DMS53 treated with DMSO at 0.1 percent for 48 hours (cell line): ENCODE data around the gene RPL10.
A peak's percentile ranks its signal among the peaks of the same experiment; 100 is the strongest.

Experiments used
- DNase-seq: peaks from one replicate; lab custom pipeline; 2025; ENCODE audit not compliant: unreplicated experiment; lab: John Stamatoyannopoulos, UW

Gene RPL10

DNA sequence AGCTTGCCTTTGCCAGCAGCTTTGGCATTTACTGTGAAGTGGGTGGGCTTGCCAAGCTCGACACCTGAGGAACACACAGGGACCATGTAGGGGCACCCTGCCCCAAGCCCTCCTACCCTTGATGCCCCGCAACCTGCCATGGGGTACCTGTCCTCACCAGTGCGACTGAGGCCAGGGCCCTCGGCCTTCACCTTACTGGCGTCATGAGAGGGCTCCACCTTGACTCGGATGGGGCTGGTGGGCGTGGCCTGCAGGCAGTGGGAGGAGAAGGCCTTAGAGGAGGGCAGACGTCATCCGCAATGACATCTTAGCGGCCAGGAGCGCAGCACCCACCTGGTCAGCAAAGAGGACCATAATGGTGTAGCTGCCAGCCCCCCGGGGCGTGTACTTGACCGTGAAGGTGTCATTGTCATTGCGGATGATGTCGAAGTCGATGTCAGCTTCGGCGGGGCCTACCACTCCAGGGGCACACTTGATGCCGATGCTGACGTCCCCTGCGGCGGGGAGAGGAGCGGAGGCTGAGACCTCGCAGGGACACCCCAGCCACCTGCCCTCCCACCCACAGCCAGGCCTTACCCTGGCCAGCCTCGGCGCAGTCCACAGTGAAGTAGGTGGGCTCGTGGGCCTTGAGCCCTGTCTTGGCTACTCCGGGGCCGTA, 36.0 kb upstream of the RPL10 start:
- no peak for DNase-seq

DNA sequence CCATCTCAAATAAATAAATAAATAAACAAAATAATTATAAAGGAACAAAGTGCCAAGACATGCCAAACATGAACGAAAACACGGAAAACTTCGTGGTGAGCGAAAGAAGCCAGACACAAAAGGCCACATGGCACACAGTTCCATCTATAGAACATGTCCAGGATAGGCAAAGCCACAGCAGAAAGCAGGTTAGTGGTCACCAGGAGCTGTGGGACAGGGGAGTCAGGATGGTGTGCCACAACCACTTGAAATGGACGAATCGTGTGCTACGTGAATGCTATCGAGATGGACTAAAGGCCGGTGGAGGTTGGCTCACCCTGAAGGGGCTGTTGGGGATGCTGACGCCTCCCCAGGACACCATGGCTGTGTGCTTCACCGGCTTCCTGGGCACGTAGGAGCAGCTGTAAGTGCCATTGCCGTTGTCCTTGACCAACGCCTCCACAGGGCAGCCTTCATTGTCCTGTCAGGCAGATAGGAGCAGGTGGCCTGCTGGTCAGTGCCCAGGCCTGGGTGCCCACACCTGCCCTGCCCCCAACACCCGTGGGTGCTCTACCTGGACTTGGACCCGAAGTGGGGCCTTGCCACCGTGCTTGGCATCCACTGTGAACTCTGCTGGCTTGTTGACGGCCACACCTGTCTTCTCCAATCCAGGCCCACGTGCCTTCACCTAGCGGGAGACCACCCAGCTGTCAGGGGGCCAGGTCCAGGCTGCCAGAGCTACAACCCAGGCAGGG, 34.3 kb upstream of the RPL10 start:
- no peak for DNase-seq

DNA sequence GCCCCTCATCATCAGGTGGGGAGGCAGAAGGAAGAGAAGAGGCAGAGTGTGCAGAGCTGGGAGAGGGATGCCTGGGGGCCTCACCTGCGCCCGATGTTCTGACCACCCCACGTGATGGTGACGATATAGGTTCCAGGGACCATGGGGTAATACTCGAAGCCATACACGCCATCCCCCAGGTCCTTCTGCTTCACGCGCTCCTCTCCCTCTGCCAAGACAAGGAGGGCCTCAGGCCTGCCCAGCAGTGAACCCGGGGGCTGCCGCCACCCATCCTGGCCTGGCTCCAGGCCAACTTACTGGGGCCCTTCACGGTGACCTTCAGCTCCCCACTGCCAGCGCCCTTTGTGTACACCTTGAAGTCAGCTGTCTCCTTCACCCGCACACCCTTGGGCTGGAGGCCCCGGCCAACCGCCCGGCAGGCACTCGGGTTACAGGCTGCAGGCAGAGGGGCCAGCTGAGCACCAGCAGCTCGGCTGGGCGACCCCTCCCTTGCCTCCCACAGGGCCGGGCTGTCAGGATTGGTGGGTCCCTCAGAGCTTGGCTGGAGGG, 33.1 kb upstream of the RPL10 start:
- DNase-seq: no peak

DNA sequence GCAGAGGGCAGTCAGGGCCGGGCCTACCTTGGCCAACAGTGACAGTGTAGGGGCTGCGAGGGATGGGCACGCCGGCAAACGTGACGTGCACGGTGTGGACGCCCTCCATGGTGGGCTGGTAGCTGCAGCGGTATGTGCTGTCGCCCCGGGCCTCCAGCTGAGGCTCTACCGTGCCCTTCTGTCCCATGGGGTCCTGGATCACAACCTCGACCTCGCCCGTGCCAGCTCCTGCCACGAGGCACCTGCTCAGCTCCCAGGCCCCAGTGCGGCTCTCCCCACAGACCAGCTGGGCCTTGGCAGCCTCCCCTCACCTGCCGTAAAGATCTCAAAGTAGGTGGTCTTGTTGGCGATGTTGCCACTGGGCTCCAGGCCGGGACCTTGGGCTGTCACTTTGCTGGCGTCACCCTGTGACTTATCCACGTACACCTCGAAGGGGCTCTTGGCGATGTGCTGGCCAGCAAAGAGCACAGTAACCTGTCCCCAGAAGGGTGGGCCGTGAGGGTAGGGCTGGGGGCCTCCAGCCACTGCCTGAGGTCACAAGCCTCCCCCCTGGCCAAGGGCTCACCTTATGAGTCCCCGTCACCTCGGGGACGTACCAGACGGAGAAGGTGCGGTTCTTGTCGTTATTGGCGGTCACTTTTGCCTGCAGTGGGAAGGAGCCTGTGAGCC, 32.0 kb upstream of the RPL10 start:
- DNase-seq: no peak

DNA sequence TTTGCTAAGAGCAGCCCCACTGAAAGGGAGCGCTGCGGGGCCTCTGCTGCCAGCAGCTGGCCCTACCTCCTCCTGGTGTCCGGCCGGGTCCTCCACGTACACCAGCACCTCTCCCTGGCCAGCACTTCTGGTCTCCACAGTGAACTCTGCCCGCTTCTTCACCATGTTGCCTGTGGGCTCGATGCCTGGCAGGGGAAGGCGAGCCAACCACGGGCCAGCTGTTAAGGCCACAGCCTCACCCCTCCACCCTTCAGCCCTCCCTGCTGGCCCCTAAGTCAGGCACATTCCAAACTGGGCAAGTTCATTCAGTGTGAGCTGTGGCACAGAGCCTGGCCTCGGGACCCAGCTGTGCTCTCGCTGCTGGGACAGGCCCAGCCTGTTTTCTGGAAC, 31.5 kb upstream of the RPL10 start:
- no peak for DNase-seq

DNA sequence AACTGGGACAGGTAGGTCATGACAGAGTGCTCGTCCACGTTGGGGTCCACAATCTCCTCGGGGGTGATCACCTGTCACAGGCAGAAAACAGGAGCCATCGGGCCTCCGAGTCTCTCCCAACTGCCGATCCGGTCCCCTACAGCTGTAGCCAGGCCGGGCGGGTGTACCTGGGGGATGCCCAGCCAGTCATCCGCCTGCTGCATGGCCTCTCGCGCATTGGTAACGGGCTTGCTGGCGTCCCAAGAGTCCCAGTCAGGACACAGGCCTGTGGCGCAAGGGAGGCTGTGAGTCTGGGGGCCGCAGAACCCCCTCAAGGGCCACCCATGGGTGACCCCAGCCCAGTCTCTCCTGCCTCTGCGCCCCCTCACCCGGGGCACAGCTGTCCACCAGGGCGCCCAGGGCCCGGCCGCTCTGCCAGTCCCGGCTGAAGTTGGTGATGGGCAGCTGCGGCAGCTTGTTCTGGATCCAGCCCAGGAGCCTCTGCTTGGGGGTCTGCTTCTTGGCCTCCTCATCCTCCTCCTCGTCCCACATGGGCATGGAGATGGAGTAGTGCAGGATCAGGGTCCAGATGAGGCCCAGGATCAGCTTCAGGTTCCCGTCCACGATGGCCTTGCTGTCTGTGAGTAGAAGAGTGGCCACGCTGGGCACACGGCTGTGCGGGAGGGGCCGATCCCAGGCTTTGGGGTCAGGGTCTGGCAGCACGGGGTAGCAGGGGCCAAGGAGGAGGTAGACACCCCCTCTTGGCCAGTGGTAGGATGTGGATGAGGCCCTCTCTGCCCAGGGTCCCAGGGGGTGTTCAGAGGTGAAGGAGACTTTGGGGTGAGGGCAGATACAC, 30.5 kb upstream of the RPL10 start:
- DNase-seq: no peak

DNA sequence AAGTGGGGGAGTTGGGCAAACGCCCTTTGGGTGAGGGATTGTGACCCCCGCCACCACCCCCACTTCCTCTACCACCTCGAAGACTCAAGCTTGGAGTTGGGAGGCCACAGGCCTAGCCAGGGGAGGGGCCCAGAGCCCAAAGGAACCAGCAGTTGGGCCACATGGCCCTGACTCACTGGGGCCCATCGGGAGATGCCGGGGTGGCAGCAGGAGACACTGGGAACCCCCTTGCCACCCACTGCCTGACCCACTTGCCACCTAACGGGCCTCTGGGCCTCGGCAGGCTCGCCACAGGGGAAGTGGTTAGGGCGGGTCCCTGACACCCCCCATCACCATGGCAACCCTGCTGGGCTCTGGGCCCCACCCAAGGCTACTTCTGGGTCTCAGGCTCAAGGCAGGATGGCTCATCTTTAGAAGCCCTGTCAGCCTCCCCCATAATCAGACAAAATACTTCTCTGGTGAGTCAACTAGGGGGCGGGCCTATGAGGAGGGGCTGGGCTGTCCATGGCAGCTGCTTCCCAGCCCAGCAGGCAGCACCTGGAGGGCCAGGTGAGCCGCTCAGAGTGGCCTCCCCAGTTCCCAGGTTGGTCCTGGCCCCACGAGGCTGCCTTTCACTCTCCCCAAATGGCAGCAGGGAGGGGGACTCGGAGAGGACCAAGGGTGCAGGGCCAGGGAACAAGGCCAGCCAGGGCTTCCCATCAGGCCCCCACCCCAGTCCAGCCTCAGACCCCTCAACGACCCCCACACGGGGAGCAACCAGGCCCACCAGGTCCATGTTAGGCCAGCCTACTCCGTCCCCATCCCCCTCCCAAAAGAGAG, 29.3 kb upstream of the RPL10 start:
- peak; percentile 58 for DNase-seq

DNA sequence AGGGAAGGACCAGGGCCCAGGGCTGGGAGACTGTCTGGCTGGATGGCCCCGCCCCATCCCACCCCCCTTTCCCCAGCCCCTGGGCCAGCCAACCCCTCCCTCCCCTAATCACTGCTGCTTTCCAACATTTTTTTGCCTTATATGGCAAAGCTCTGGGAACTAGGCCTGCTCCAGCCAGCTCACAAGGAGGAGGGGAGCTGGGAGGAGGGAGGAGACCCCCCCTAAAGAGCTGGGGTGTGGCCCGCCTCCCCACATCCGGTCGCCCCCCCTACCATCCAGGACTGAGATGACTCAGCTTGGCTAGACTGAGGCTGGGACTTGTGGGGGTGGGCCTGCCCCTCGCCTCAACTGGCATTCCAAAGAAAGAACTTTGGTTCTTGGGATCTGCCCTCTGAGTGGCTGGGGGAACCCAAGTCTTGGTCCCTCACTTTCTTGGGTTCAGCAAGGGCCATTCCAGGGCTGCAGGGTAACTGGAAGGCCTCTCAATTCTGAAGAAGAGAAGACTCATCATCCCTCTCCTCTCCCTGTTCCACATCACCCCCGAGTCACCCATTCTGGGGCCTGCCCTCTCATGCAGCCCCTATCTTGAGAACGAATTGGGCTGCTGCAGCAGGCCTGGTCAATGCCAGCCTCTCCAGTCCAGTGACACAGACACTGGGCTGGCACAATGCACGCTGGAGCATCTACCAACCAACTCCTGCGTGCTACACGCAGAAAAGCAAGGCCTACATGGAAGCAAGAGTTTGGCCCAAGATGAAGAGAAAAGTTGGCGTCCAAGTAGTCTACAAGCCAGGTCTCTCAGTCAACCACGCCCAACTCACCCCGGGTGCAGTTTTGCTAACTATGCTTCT, 28.5 kb upstream of the RPL10 start:
- DNase-seq: no peak

DNA sequence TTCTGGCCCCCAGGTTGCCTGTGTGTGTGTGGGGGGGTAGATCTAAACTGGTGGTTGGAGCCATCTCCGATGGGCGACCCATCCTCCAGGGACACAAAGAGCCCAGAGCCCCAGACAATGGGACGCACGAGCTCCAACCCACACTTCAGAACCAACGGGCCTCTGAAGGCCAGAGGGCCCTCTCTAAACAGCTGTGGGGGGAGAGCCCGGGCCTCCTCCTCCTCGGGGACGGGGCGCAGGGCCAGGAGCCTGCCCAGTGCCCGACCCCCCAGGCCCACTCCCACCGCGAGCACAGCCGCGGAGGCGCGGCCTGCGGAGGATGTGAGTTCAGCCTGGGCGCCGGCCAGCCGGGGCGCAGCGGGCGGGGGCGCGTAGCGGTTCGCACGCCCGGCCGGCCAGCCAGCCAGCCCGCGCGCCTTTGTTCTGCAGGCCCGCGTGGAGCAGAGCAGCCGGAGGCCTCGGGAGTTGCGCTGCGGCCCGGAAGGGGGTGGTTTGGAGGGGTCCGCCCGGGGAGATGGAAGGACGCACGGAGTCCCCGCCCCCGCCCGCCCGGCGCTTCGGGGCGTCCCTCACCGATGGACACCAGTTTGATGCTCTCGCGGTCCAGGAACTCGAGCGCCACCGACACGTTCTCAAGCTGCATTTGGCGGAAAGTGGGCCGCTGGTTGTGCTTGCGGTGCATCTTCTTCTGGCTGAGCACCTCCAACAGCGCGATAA, 27.7 kb upstream of the RPL10 start:
- DNase-seq: no peak

DNA sequence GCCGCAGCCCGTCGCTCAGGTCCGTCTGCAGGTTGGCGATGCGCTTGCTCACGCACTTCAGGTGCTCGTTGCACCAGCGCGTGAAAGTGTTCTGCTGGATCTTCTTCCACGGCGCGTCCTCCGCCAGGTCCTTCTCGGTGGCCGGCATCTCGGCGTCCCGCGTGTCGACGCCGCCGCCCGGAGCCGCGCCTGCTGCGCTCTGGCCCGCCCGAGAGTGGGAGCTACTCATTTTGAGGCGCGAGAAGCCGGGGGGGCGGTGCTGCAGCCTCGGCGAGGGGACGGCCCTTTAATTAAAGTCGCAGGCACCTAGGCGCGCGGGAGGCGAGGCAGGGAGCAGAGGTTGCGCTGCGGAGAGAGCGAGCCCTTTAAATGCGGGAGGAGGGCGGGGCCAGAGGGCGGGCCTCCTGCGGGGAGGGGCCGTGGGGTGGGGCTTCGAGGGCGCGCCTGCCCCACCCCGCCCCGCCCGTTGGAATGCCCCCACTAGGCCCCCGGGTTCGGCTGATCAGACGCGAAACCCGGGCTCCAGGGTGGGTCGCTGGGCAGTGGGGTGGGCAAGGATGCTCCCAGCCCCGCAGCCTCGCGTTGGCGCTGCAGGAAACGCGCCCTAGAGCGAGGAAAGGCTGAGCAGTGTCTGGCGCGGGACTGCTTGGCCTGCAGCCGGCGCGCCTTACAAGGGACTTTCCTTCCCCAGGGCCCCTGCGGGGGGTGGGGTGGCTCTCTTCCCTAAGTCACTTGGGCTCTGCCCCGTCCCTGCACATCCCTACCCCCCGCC, 27.0 kb upstream of the RPL10 start:
- DNase-seq: peak; percentile 29

DNA sequence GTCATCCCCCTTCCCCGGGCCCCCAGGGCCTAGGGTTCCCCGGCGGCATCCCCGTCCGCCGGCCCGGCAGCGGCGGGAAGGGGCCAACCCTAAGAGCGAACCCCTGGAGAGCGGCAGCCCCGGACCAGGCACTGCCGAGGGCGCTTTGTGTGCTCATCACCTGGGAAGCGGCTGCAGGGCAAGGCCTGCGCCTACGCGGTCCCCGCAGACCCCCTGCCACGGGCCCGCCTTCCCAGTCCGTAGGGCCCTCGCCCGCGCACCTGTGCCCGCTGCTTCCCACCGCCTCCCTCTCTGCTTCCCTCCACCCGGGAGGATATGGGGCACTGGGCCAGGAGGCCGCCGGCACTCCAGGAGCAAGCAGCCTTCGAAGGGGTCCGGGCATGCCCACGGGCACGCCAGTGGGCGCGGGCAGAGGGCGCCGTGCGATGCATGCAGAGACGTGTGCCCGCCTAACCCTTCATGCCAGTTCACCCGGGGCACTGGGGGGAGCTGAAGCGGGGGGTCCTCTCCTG, 26.3 kb upstream of the RPL10 start:
- DNase-seq: no peak

DNA sequence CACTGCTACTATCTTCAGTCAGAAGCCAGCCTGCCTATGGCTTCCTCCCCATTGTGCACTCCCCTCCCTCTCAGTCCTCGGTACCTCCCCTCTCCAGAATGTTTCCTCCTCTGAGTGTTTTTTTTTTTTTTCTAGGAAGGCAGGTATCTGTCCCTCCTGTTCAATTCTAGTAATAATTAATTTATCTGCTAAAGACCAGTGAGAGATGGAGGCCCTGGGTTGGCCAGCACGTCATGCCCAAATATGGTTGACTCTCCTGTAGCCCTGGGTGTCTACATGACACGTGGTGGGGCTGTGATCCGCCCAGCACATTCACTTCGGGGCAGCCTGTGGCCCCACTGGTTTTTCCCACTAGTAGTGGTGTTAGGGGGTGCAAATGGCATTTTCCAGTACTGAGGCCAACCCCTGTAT, 25.6 kb upstream of the RPL10 start:
- no peak for DNase-seq

DNA sequence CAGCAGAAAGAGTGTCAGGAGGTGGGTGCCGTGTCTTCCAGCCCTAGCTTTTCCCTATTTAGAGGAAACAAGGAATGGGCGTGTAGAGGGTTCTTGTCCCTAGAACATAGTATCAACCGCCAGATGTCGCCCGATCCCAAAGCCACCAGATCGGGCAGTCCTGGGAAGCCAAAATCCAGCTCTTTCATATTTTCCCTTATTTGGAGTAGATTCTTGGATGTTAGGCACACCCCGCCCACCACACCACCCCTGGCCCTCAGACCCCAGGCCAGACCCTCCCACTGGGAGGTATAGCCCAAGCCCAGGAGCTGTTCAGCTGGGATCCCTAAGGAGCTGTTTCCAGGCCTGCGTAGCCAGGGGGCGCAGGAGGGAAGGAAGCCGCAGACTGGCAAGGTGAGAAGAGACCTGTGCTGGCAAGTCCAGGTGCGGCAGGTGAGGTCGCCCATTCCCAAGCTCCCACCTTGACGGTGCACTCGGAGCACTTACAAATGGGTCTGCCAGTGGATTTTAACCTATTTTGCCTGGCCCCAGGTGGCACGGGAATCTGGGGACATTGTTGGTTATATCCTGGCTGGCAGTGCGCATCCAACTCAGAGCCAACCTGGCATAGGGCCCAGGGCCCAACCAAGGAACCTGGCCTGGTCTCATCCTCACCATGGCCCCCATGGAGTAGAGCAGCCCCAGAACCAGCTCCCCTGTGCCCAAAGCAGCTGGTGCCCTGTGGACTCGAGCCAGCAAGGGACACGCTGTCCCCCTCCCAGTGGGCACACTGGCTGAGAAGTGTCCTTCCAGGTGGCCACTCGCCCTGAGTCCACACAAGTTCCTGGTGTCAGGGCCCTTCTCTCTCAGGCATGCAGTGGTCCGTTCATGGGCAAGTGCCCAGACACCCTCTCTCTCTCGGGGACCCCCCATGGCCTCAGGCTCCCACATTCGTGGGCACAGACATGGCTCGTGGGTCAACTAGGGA, 24.6 kb upstream of the RPL10 start:
- peak; percentile 89 for DNase-seq

DNA sequence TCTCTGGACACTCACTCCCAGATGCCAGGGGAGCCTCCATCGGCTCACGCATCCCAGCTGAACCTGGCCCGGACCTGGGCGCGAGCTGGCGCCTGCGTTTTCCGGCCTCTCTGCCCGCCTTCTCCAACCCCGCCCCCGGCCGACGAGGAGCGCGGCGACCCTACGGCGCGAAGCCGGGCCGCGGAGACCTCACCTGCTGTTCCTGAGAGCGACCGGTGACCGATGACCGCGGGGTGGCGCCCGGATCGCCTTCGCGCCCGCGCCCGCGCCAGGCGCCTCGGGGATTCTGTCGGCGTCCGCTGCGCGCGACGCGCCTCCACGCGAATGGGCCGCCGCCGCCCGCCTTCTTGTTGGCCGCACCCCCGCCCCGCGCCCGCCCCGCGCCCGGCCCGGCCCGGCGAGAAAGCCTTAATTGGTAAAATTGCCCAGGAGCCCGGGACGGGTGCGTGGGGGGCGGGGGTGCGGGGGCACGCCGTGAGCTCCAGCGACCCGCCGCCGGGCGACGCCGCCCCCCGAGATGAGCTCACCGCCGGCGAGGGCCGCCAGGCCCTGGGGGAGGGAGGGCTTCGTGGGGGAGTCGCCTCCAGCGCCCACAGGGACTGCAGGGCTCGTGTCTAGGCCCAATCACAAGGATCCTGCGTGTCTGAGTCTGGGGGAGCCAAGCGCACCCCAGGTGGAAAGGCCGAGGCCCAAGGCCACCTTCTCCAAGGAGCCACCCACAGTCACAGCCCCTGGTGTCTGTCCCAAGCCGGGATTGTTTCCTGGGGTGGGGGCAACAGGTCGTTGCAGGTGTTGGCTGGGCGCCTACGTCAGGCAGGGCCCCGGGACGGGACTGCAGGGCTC, 23.6 kb upstream of the RPL10 start, which contains the start of gene FLNA:
FLNA (minus strand) TSS at position 322 of the 843 bp plus-strand sequence. CDS start 3,389 bp downstream, outside the sequence.
- peak; percentile 17 for DNase-seq

DNA sequence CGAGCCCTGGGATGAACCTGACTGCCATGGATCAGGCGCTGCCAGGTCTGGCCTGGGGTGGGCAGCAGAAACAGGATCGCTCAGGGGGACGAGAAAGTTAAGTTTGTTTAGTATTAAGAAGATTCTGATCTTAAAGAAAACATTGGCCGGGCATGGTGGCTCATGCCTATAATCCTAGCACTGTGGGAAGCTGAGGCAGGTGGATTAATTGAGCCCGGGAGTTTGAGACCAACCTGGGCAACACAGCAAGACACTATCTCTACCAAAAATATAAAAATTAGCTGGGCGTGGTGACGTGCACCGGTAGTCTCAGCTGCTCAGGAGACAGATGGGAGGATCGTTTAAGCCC, 23.0 kb upstream of the RPL10 start:
- no peak for DNase-seq

DNA sequence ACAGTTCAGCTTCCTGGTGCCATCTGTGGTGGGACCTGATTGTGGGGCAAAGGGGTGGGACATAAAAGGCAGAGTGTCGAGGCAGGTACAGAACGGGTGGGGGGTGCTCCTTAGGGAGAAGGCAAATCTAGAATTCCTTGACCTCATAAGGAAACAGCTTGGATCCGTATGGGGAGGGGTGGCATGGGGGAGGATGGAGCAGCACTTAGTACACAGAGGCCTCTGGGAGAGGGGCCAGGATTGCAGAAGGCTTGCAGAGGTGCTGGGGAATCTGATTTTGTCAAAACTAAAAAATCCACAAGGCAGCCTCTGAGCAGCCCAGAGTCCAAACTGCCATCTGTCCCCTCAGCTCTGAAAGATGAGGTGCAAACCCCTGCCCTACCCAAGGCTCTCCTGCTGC, 21.4 kb upstream of the RPL10 start:
- DNase-seq: no peak
